ENCODE measurements around the gene PRDM16. TPM values are rescaled to one million over a fixed set of nuclear protein-coding genes. Genes with fewer than 3 reads are reported as not detected.
A peak's percentile ranks its signal among the peaks of the same experiment; 100 is the strongest.

Gene PRDM16
- total RNA-seq, 1 experiment from 2014 or later: not detected

GRCh38 chr1:3408751-3409266 is 339.8 kb downstream of the PRDM16 start:
- DNase-seq (ENCODE audit: low spot score): no peak

GRCh38 chr1:3409366-3410141 is 340.6 kb downstream of the PRDM16 start:
- no peak for DNase-seq (ENCODE audit: low spot score)

- DNase-seq (ENCODE audit: low spot score): peak; percentile 62
Observed at GRCh38 chr1:3410142-3410925, 341.3 kb downstream of the PRDM16 start.

GRCh38 chr1:3411806-3412205 is 342.8 kb downstream of the PRDM16 start:
- DNase-seq (ENCODE audit: low spot score): no peak

GRCh38 chr1:3412376-3412775 is 343.4 kb downstream of the PRDM16 start:
- no peak for DNase-seq (ENCODE audit: low spot score)

- DNase-seq (ENCODE audit: low spot score): no peak
Observed at GRCh38 chr1:3413975-3414710, 345.1 kb downstream of the PRDM16 start.

- DNase-seq (ENCODE audit: low spot score): no peak
Observed at GRCh38 chr1:3415260-3416090, 346.5 kb downstream of the PRDM16 start.

- DNase-seq (ENCODE audit: low spot score): peak; percentile 46
Observed at GRCh38 chr1:3417082-3417739, 348.2 kb downstream of the PRDM16 start.

- no peak for DNase-seq (ENCODE audit: low spot score)
Observed at GRCh38 chr1:3417934-3418333, 348.9 kb downstream of the PRDM16 start.

- no peak for DNase-seq (ENCODE audit: low spot score)
Observed at GRCh38 chr1:3418600-3418999, 349.6 kb downstream of the PRDM16 start.

GRCh38 chr1:3419415-3420204 is 350.6 kb downstream of the PRDM16 start:
- DNase-seq (ENCODE audit: low spot score): no peak

GRCh38 chr1:3420218-3420951 is 351.4 kb downstream of the PRDM16 start:
- DNase-seq (ENCODE audit: low spot score): no peak

- DNase-seq (ENCODE audit: low spot score): no peak
Observed at GRCh38 chr1:3422638-3423037, 353.6 kb downstream of the PRDM16 start.

GRCh38 chr1:3423245-3423829 is 354.3 kb downstream of the PRDM16 start:
- no peak for DNase-seq (ENCODE audit: low spot score)

GRCh38 chr1:3423896-3424611 is 355.1 kb downstream of the PRDM16 start:
- no peak for DNase-seq (ENCODE audit: low spot score)

- DNase-seq (ENCODE audit: low spot score): no peak
Observed at GRCh38 chr1:3425486-3426215, 356.6 kb downstream of the PRDM16 start.

GRCh38 chr1:3426956-3427535 is 358.0 kb downstream of the PRDM16 start:
- DNase-seq (ENCODE audit: low spot score): no peak

Measured in HT-29 (cell line).